H1 (cell line): ENCODE data around the gene PKP1. TPM values are rescaled to one million over a fixed set of nuclear protein-coding genes. Genes with fewer than 3 reads are reported as not detected.

ENCODE experiments used
- CHD7 ChIP-seq: fragments of 300-600 bp; sonication (generic); IDR thresholded peaks from 2 replicates; pipeline ENCODE4 v1.7.1; 2012; ENCODE audit warnings: low read length, moderate library complexity, mild to moderate bottlenecking, inconsistent platforms; ENCODE audit not compliant: insufficient replicate concordance
- EZH2 ChIP-seq: fragments of 200-600 bp; sonication (generic); IDR thresholded peaks from 2 replicates; pipeline ENCODE4 v1.7.1; 2012; ENCODE audit warnings: low read depth, mild to moderate bottlenecking, moderate library complexity, low read length, inconsistent platforms; ENCODE audit not compliant: severe bottlenecking
- MAX ChIP-seq: IDR thresholded peaks from 2 replicates; pipeline ENCODE4 v1.6.1; 2012; ENCODE audit warnings: inconsistent platforms
- SUZ12 ChIP-seq: fragments of 200-600 bp; sonication (generic); IDR thresholded peaks from 2 replicates; pipeline ENCODE4 v1.6.1; 2012; ENCODE audit warnings: mild to moderate bottlenecking, inconsistent platforms, low read length, moderate library complexity, mixed read lengths
- TAF1 ChIP-seq: IDR thresholded peaks from 2 replicates; pipeline ENCODE4 v1.6.1; 2011; ENCODE audit warnings: mild to moderate bottlenecking, low read depth, low read length
- YY1 ChIP-seq: IDR thresholded peaks from 2 replicates; pipeline ENCODE4 v1.6.1; 2011; ENCODE audit warnings: low read depth, mild to moderate bottlenecking, low read length
- polyA plus RNA-seq, 7 experiments: library from polyadenylated mRNA; depleted of rRNA in 3 of 7; stranded (reverse) in 5 of 7; unstranded in 2 of 7; fragments of >200 nt in 5 of 7; fragments of 200-250 nt in 2 of 7; gene quantifications; 1 replicate in 5 of 7; 2 replicates in 1 of 7; 4 replicates in 1 of 7; pipeline versions ENCODE4 v1.2.1 to v1.2.3, GENCODE V29; 2011 to 2013; ENCODE audit warnings: missing spikeins in 2 of 7, mixed read lengths in 2 of 7
- total RNA-seq: library from RNA; stranded (reverse); fragmentation: NEBNext Ultra II Directional; extraction: Animal tissue kit (Norgen Biotek cat#: 25700); gene quantifications from 2 replicates; pipeline ENCODE4 v1.2.1, GENCODE V29; 2021

The PKP1 gene
- total and polyA plus RNA-seq, 2 of the 8 experiments (the other 6 are each of a cell fraction or from before 2014, with no cell fraction given) = 0.21 to 0.95 TPM

GRCh38 chr1:201282931-201283829, at the start of gene PKP1 (continued):
- TF ChIP-seq CHD7 (no peak), YY1 (no peak), MAX (peak; percentile 95), EZH2 (peak; percentile 71), TAF1 (no peak), SUZ12 (peak; percentile 63; the same call in 1 of the 2 replicates)
- TF ChIP-seq, all 59 proteins: peak for 5
